ENCODE data around the gene SLC7A11.

- no peak for TF ChIP-seq CTCF (IDR thresholded peaks at IDR 0.05)
- TF ChIP-seq POLR2A (IDR thresholded peaks at IDR 0.05) = no peak
These were observed 20.3 kb upstream of the SLC7A11 start for GRCh38 chr4:138262469-138262868.

All from adrenal gland (tissue), 5 donors.